ENCODE data around the gene DRC3.

GRCh38 chr17:18035704-18036103 is 63.0 kb downstream of the DRC3 start:
- TF ChIP-seq CTCF (IDR thresholded peaks at IDR 0.05) = no peak
- no peak for TF ChIP-seq EZH2 (IDR thresholded peaks at IDR 0.05; ENCODE audit: borderline replicate concordance, insufficient read depth, low read depth, low read length, poor library complexity, severe bottlenecking)

Measured in B cell (primary cell).